GM13977 (cell line): ENCODE measurements around the gene MAGED2.

Experiments used
- DNase-seq: peaks from one replicate; pipeline ENCODE4 v3.0.0; 2012; ENCODE audit warnings: low spot score
- in situ Hi-C: fragments of 300-500 bp; cut with MboI; formaldehyde crosslinking; loops from one replicate; pipeline ENCODE4 v1.12.0; 2022; ENCODE audit warnings: low sequenced_read_pairs, low pct_unique_long_range_greater_than_20kb, mixed read lengths, inconsistent platforms; ENCODE audit not compliant: unreplicated experiment
- TF ChIP-seq, protein P1 (sequence below): IDR thresholded peaks from 2 replicates; pipeline ENCODE4 v1.5.1; 2012; ENCODE audit warnings: mild to moderate bottlenecking, control low read depth; ENCODE audit not compliant: insufficient read depth; ENCODE audit errors: extremely low read depth, missing control alignments

The MAGED2 gene

DNA sequence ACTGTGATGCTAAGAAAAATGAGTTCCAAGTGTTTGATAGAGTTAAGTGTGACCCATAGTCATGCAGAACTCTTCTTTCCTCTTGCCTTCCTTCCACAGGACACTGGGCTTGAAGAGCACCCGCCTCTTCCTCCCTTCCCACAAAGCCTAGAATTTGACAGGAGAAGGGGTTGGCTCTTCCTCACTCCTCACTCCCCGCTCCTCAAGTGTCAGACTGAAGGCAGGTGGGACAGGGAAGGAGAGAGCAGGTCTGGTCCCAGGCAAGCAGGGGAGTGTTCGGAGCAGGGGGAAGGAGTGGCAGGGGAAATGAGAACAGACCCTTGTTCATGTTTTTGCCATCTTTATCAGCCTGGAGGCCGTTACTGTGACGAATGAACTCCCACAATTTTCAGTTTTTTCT lies 10.7 kb downstream of the MAGED2 start:
- in situ Hi-C loops = loop anchor here (25.0 kb wide), 1 partner anchor 194 kb away; the partner anchor contains the start of gene APEX2
- TF ChIP-seq, protein P1, sequence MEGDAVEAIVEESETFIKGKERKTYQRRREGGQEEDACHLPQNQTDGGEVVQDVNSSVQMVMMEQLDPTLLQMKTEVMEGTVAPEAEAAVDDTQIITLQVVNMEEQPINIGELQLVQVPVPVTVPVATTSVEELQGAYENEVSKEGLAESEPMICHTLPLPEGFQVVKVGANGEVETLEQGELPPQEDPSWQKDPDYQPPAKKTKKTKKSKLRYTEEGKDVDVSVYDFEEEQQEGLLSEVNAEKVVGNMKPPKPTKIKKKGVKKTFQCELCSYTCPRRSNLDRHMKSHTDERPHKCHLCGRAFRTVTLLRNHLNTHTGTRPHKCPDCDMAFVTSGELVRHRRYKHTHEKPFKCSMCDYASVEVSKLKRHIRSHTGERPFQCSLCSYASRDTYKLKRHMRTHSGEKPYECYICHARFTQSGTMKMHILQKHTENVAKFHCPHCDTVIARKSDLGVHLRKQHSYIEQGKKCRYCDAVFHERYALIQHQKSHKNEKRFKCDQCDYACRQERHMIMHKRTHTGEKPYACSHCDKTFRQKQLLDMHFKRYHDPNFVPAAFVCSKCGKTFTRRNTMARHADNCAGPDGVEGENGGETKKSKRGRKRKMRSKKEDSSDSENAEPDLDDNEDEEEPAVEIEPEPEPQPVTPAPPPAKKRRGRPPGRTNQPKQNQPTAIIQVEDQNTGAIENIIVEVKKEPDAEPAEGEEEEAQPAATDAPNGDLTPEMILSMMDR = no peak
- no peak for DNase-seq

DNA sequence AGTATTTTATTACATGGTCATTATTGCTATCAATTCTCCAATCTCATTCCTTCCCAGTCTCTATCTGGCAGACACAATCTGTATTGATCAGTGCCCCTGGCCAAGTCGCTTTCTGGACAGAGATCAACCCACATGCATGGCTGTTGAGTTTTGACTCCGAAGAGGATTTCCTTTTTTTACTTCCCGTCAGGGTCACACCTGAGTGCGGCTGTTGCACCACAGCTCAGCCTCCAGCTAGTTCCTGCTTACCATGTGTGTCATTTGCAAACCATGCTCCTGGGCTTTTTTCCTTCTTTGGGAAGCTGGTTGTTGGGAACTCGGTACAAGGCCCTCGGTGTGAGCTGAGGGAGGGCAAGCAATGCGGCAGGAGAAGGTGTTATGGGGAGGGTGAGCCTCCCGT lies 11.7 kb downstream of the MAGED2 start:
- in situ Hi-C loops = loop anchor here (25.0 kb wide), 1 partner anchor 193 kb away; the partner anchor contains the start of gene APEX2
- no peak for DNase-seq

DNA sequence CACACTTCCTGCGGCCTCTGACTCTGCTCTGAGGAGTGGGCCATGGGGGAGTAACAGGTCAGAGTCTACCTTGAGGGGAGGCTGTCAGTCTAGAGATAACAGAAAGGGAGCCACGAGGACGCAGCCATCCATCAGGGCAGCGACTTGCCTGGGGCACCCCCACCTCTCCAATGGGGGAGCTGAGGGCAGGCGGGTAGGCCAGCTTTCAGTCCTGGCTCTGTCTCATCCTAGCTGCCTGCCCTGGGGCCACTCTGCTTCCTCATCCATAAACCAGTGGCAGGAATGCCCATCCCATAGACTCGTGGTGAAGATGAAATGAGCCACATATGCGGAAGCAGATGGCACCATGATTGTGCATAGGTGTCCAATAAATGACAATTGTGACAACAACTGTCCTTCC lies 13.2 kb downstream of the MAGED2 start:
- no peak for DNase-seq
- TF ChIP-seq, protein P1 = no peak
- in situ Hi-C loops = loop anchor here (25.0 kb wide), 1 partner anchor 192 kb away; the partner anchor contains the start of gene APEX2

More for the DNA sequence above, 11.7 kb downstream of the MAGED2 start:
- TF ChIP-seq, protein P1 = no peak

DNA sequence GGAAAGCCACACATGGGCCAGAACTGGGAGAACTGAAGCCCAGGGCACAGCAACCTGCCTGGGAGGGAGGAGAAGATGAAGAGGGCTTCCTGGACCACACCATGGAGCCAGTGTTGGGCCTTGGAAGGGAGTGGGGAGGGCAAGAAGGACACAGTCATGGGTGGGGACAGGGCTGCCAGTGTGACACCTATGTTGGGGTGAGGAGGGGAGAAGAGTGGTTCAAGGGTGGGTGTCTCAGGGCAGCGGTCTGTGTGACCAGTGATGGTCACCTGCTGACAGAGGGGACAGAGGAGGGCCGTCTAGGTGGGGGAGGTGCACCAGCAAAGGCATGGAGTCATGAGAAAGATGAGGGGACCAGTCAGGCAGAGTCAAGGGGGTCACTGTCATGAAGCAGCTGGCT lies 13.8 kb downstream of the MAGED2 start:
- in situ Hi-C loops = loop anchor here (25.0 kb wide), 1 partner anchor 191 kb away; the partner anchor contains the start of gene APEX2
- DNase-seq = no peak

DNA sequence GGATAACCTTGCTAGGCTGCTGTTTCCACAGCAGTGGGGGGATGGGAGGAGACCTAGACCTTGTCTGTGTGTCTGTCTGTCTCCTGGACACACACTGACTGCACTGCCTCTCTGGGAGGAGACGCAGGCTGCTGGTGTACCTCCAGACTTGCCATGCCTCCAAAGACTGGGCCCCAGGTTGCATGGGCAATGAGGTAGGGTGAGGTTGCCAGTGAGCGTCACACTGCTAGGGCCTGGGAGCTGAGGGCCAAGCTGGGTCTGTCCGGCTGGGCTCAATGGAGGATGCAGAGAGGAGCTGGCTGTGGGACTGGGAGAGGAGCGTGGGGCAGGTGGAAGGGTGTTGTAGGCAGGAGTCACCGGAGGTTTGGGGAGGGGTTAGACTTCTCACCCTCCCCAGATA lies 16.6 kb downstream of the MAGED2 start:
- in situ Hi-C loops = loop anchor here (25.0 kb wide), 1 partner anchor 188 kb away; the partner anchor contains the start of gene APEX2
- no peak for DNase-seq
- TF ChIP-seq, protein P1 = no peak

More for the DNA sequence above, 13.8 kb downstream of the MAGED2 start:
- TF ChIP-seq, protein P1 = no peak

DNA sequence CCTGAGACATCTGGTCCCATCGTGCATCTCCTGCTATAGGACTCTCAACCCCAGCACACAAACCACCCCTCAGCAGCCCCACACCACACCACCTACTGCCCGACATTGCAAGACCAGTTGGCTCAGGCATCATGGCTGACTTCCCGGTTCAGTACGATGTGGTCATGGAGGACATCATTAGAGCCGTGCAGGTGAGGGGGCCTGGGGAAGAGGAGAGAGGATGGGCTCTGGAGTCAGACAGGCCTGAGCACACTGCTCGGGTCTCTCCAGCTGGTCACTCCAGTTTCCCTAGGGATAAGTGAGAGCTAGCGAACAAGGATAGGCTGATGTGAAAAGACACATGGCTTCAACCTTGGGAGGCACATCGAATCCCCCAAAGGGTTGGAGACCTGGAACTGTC lies 17.2 kb downstream of the MAGED2 start:
- in situ Hi-C loops = loop anchor here (25.0 kb wide), 1 partner anchor 188 kb away; the partner anchor contains the start of gene APEX2
- TF ChIP-seq, protein P1 = no peak
- no peak for DNase-seq
